HCT116 (cell line): ENCODE measurements around the gene MNAT1. TPM values are rescaled to one million over a fixed set of nuclear protein-coding genes. Genes with fewer than 3 reads are reported as not detected.

Source experiments
- ATAC-seq: fragments of 200-7000 bp; cut with Tn5 transposase; 2 replicates; pipeline ENCODE4 v1.9.1; 2020; ENCODE audit warnings: mild to moderate bottlenecking, moderate library complexity
- BruUV-seq: library from RNA; stranded (reverse); fragments of 400-500 nt; replicated peaks from 2 replicates; lab custom pipeline; 2021; lab: Mats Ljungman, UMichigan
- CTCF ChIA-PET: fragments of 300-600 bp; sonication (Branson Sonifier 250); formaldehyde crosslinking; loops from one replicate; lab custom pipeline; 2021; ENCODE audit warnings: antibody characterized with exemption; lab: Charles Lee
- POLR2A ChIA-PET: fragments of 300-600, 350-600 bp; sonication (Branson Sonifier 250); formaldehyde crosslinking; loops from one replicate; lab custom pipeline; 2021; ENCODE audit warnings: antibody characterized with exemption; lab: Charles Lee
- RAD21 ChIA-PET, 2 experiments: fragments of 300-600 bp; sonication (Branson Sonifier 250); formaldehyde crosslinking; loops; one replicate each; lab custom pipeline; 2023; ENCODE audit warnings: low total read pairs in 2 of 2; ENCODE audit not compliant: uncharacterized antibody in 2 of 2, unreplicated experiment in 2 of 2, low non-redundant PET in 1 of 2; lab: Charles Lee
- DNase-seq: peaks from one replicate; pipeline ENCODE4 v3.0.0-alpha.2; 2010; ENCODE audit warnings: low read depth, low spot score
- H2AFZ ChIP-seq: fragments of 200-600 bp; shearing (Covaris generic), sonication (generic); 2 replicates; pipeline ENCODE4 v1.6.1; 2017; ENCODE audit warnings: low read depth, mixed run types, mixed read lengths, antibody characterized with exemption, low read length; ENCODE audit not compliant: poor library complexity, severe bottlenecking
- H3K27ac ChIP-seq: 2 replicates; pipeline ENCODE4 v1.5.1; 2012; ENCODE audit warnings: low read depth, low read length
- H3K27me3 ChIP-seq: fragments of 200-600 bp; sonication (generic); 2 replicates; pipeline ENCODE4 v1.6.1; 2016; ENCODE audit warnings: mixed run types, low read length, mixed read lengths; ENCODE audit not compliant: insufficient read depth
- H3K36me3 ChIP-seq, 2 experiments: fragments of 200-500 bp in 1 of 2; fragments of 200-600 bp in 1 of 2; sonication (Bioruptor generic) in 1 of 2; sonication (generic) in 1 of 2; 2 replicates each; pipeline versions ENCODE4 v1.5.1 to v1.6.1; 2014 to 2016; ENCODE audit warnings: low read length in 2 of 2, inconsistent platforms in 1 of 2, mixed read lengths in 1 of 2, mixed run types in 1 of 2; ENCODE audit not compliant: insufficient read depth in 2 of 2, control insufficient read depth in 1 of 2
- H3K4me1 ChIP-seq, 2 experiments: fragments of 200-600 bp in 1 of 2; sonication (generic) in 1 of 2; 2 replicates each; pipeline versions ENCODE4 v1.5.1 to v1.6.1; 2012 to 2017; ENCODE audit warnings: low read length in 2 of 2, inconsistent platforms in 1 of 2, mild to moderate bottlenecking in 1 of 2, mixed read lengths in 1 of 2, mixed run types in 1 of 2, moderate library complexity in 1 of 2; ENCODE audit not compliant: insufficient read depth in 2 of 2, control insufficient read depth in 1 of 2
- H3K4me2 ChIP-seq: fragments of 200-600 bp; sonication (generic); 2 replicates; pipeline ENCODE4 v1.6.1; 2017; ENCODE audit warnings: mixed run types, low read length, mixed read lengths
- H3K4me3 ChIP-seq, 2 experiments: fragments of 200-600 bp in 1 of 2; sonication (generic) in 1 of 2; replicated peaks in 1 of 2; 2 replicates each; pipeline ENCODE4 v1.5.1; 2011 to 2016; ENCODE audit warnings: low read length in 2 of 2, control low read depth in 1 of 2, low read depth in 1 of 2, mild to moderate bottlenecking in 1 of 2, mixed read lengths in 1 of 2, mixed run types in 1 of 2
- H3K79me2 ChIP-seq: fragments of 200-600 bp; sonication (generic); 2 replicates; pipeline ENCODE4 v1.6.1; 2017; ENCODE audit warnings: mild to moderate bottlenecking, mixed run types, low read length, moderate library complexity, mixed read lengths; ENCODE audit not compliant: insufficient read depth
- H3K9ac ChIP-seq: fragments of 200-600 bp; sonication (generic); 2 replicates; pipeline ENCODE4 v1.6.1; 2016; ENCODE audit warnings: low read length, mixed read lengths
- H3K9me2 ChIP-seq: fragments of 200-600 bp; sonication (generic), shearing (Covaris generic); 2 replicates; pipeline ENCODE4 v1.6.1; 2017; ENCODE audit warnings: mixed run types, mild to moderate bottlenecking, moderate library complexity; ENCODE audit not compliant: insufficient read depth
- H3K9me3 ChIP-seq, 2 experiments: fragments of 200-500 bp in 1 of 2; fragments of 200-600 bp in 1 of 2; sonication (Bioruptor generic) in 1 of 2; sonication (generic) in 1 of 2; 2 replicates each; pipeline ENCODE4 v1.6.1; 2014 to 2017; ENCODE audit warnings: low read length in 2 of 2, mixed read lengths in 2 of 2, inconsistent platforms in 1 of 2, low read depth in 1 of 2, mild to moderate bottlenecking in 1 of 2, mixed run types in 1 of 2, moderate library complexity in 1 of 2; ENCODE audit not compliant: control insufficient read depth in 1 of 2, insufficient read depth in 1 of 2
- H4K20me1 ChIP-seq: fragments of 200-600 bp; sonication (generic), shearing (Covaris generic); 2 replicates; pipeline ENCODE4 v1.6.1; 2017; ENCODE audit warnings: mixed run types, mild to moderate bottlenecking, moderate library complexity; ENCODE audit not compliant: insufficient read depth
- CBX3 ChIP-seq: IDR thresholded peaks from 2 replicates; pipeline ENCODE4 v1.6.1; 2012; ENCODE audit warnings: low read depth
- EGR1 ChIP-seq: IDR thresholded peaks from 2 replicates; pipeline ENCODE4 v1.6.1; 2012; ENCODE audit warnings: low read depth
- ELF1 ChIP-seq: IDR thresholded peaks from 2 replicates; pipeline ENCODE4 v1.6.1; 2012; ENCODE audit warnings: low read depth, borderline replicate concordance
- EZH2 ChIP-seq: fragments of 200-600 bp; sonication (generic); IDR thresholded peaks from 2 replicates; pipeline ENCODE4 v1.6.1; 2017; ENCODE audit warnings: antibody characterized with exemption, mixed run types
- EZH2phosphoT487 ChIP-seq: fragments of 200-600 bp; IDR thresholded peaks from 2 replicates; pipeline ENCODE4 v1.6.1; 2018; ENCODE audit warnings: antibody characterized with exemption, borderline replicate concordance
- FOSL1 ChIP-seq: IDR thresholded peaks from 2 replicates; pipeline ENCODE4 v1.6.1; 2012; ENCODE audit warnings: low read depth
- JUND ChIP-seq: IDR thresholded peaks from 2 replicates; pipeline ENCODE4 v1.6.1; 2012
- MAX ChIP-seq: IDR thresholded peaks from 2 replicates; pipeline ENCODE4 v1.6.1; 2012
- POLR2A ChIP-seq: IDR thresholded peaks from 2 replicates; pipeline ENCODE4 v1.7.0; 2011; ENCODE audit warnings: borderline replicate concordance; ENCODE audit not compliant: insufficient read depth, insufficient read length; ENCODE audit errors: extremely low read depth
- POLR2AphosphoS5 ChIP-seq: IDR thresholded peaks from 2 replicates; pipeline ENCODE4 v1.6.1; 2011; ENCODE audit warnings: mild to moderate bottlenecking, low read depth, low read length, moderate library complexity
- RAD21 ChIP-seq: IDR thresholded peaks from 2 replicates; pipeline ENCODE4 v1.6.1; 2012; ENCODE audit warnings: low read depth, mild to moderate bottlenecking
- SIN3A ChIP-seq: IDR thresholded peaks from 2 replicates; pipeline ENCODE4 v1.6.1; 2012; ENCODE audit warnings: low read depth
- SP1 ChIP-seq: IDR thresholded peaks from 2 replicates; pipeline ENCODE4 v1.6.1; 2012; ENCODE audit warnings: low read depth
- TCF7L2 ChIP-seq: IDR thresholded peaks from 2 replicates; pipeline ENCODE4 v1.7.0; 2011; ENCODE audit warnings: borderline replicate concordance, inconsistent platforms; ENCODE audit not compliant: insufficient read depth, insufficient read length; ENCODE audit errors: extremely low read depth
- ZNF274 ChIP-seq: fragments of 200-500 bp; sonication (Bioruptor generic); IDR thresholded peaks from 2 replicates; pipeline ENCODE4 v1.6.1; 2014; ENCODE audit warnings: mild to moderate bottlenecking, low read depth, low read length, inconsistent platforms
- intact Hi-C: fragments of 100-400 bp; cut with micrococcal nuclease; formaldehyde crosslinking; loops from 2 replicates; pipeline ENCODE4 v1.10.0; 2022
- total RNA-seq: library from RNA; stranded (reverse); gene quantifications from one replicate; pipeline ENCODE4 v1.2.1, GENCODE V29; 2021; ENCODE audit not compliant: unreplicated experiment
- TF ChIP-seq, protein P1 (sequence below): IDR thresholded peaks from 2 replicates; pipeline ENCODE4 v1.6.1; 2012
- TF ChIP-seq, protein P2 (sequence below): IDR thresholded peaks from 2 replicates; pipeline ENCODE4 v1.6.1; 2011; ENCODE audit warnings: mild to moderate bottlenecking, low read length, moderate library complexity; ENCODE audit not compliant: insufficient replicate concordance; ENCODE audit errors: extremely low read depth

MNAT1 gene
- total RNA-seq, 1 experiment from 2014 or later, result 49.3 TPM

DNA sequence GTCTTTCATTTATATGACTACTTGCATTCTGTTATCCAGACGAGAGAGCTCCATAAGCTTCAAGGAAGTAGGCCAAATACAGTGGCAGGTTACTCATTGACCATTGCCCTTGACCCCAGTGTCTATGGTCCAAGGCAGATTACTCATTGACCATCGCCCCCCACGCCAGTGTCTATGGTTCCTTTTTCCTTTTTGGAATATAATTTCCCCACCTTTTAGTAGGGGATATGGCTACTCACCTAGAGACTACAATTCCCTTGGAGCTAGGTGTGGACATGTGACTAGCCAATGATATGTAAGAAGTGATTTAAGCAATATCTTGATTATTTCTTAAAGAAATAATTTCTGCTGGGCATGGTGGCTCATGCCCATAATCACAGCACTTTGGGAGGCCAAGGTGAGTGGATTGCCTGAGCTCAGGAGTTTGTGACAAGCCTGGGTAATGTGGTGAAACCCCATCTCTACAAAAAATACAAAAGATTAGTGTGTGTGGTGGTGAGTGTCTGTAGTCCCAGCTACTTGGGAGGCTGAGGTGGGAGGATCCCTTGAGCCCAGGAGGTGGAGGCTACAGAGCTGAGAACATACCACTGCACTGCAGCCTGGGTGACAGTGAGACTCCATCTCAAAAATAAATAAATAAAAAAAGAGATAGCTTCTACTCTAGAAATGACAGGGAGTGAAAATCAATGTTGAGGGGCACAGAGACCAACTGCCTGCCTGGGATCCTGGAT is 43.0 kb upstream of the MNAT1 start (continued):
- no peak for TF ChIP-seq ELF1
- no peak for TF ChIP-seq ZNF274
- no peak for TF ChIP-seq SIN3A
- no peak for TF ChIP-seq EZH2phosphoT487
- TF ChIP-seq, all 23 proteins: peak for 0

GRCh38 chr14:60695327-60695726 is 39.2 kb upstream of the MNAT1 start:
- Histone ChIP-seq H3K4me1 (no peaks in the 10 kb centered on the region), H3K4me2 (no peak overlapping the region), H3K27me3 (no peaks in the 10 kb centered on the region), H3K9me3 (no peaks in the 10 kb centered on the region), H3K27ac (no peak overlapping the region), H3K79me2 (no peaks in the 10 kb centered on the region), H3K9ac (no peak overlapping the region), H3K4me3 (no peak overlapping the region), H3K36me3 (no peaks in the 10 kb centered on the region), H2AFZ (no peak overlapping the region), H4K20me1 (no peaks in the 10 kb centered on the region), H3K9me2 (no peaks in the 10 kb centered on the region)
- POLR2A ChIA-PET, result no interaction called here
- intact Hi-C loops, result no loop called here
- TF ChIP-seq EZH2phosphoT487, result no peak
- TF ChIP-seq RAD21, result no peak
- no peak for TF ChIP-seq JUND
- TF ChIP-seq POLR2A, result no peak
- no peak for TF ChIP-seq MAX
- no peak for TF ChIP-seq EGR1
- no peak for TF ChIP-seq SIN3A
- no peak for TF ChIP-seq ZNF274
- no peak for TF ChIP-seq TCF7L2
- TF ChIP-seq, protein P1, sequence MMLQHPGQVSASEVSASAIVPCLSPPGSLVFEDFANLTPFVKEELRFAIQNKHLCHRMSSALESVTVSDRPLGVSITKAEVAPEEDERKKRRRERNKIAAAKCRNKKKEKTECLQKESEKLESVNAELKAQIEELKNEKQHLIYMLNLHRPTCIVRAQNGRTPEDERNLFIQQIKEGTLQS, result no peak
- TF ChIP-seq EZH2, result no peak
- no peak for TF ChIP-seq CBX3
- TF ChIP-seq SP1, result no peak
- TF ChIP-seq, protein P2, sequence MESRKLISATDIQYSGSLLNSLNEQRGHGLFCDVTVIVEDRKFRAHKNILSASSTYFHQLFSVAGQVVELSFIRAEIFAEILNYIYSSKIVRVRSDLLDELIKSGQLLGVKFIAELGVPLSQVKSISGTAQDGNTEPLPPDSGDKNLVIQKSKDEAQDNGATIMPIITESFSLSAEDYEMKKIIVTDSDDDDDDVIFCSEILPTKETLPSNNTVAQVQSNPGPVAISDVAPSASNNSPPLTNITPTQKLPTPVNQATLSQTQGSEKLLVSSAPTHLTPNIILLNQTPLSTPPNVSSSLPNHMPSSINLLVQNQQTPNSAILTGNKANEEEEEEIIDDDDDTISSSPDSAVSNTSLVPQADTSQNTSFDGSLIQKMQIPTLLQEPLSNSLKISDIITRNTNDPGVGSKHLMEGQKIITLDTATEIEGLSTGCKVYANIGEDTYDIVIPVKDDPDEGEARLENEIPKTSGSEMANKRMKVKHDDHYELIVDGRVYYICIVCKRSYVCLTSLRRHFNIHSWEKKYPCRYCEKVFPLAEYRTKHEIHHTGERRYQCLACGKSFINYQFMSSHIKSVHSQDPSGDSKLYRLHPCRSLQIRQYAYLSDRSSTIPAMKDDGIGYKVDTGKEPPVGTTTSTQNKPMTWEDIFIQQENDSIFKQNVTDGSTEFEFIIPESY, result no peak
- TF ChIP-seq FOSL1, result no peak
- no peak for TF ChIP-seq POLR2AphosphoS5
- BruUV-seq, result no TSS peak
- DNase-seq (no peak), ATAC-seq (no peak)
- CTCF ChIA-PET, result no interaction called here
- RAD21 ChIA-PET, result no interaction called here
